GM06990 (cell line): ENCODE measurements around the gene CSF2RB.

Experiments used
- DNase-seq: peaks from one replicate; pipeline ENCODE4 v3.0.0-alpha.2; 2011; ENCODE audit not compliant: insufficient read length; ENCODE audit errors: extremely low read depth
- H3K27me3 ChIP-seq: replicated peaks from 2 replicates; pipeline ENCODE4 v1.6.0; 2011; ENCODE audit warnings: low read length; ENCODE audit not compliant: control insufficient read depth, insufficient read depth
- H3K36me3 ChIP-seq: 2 replicates; pipeline ENCODE4 v1.5.1; 2011; ENCODE audit warnings: low read length; ENCODE audit not compliant: control insufficient read depth, insufficient read depth
- H3K4me3 ChIP-seq: replicated peaks from 2 replicates; pipeline ENCODE4 v1.5.1; 2011; ENCODE audit warnings: low read depth, mild to moderate bottlenecking, control low read depth, low read length
- CTCF ChIP-seq: IDR thresholded peaks from 2 replicates; pipeline ENCODE4 v1.5.1; 2011; ENCODE audit warnings: low read length, control low read depth, mild to moderate bottlenecking, inconsistent platforms; ENCODE audit not compliant: insufficient read depth, poor library complexity, severe bottlenecking

CSF2RB gene

GRCh38 chr22:36950797-36951590 lies 37.6 kb downstream of the CSF2RB start:
- no peak for DNase-seq
- H3K36me3 ChIP-seq, result no peaks in the 10 kb centered on the region
- H3K4me3 ChIP-seq, result no peak overlapping the region
- no peak for TF ChIP-seq CTCF
- H3K27me3 ChIP-seq, result no peaks in the 10 kb centered on the region

GRCh38 chr22:36951746-36952145 lies 38.3 kb downstream of the CSF2RB start:
- no peaks in the 10 kb centered on the region for H3K36me3 ChIP-seq
- H3K27me3 ChIP-seq, result no peaks in the 10 kb centered on the region
- no peak overlapping the region for H3K4me3 ChIP-seq
- no peak for TF ChIP-seq CTCF
- DNase-seq, result no peak

GRCh38 chr22:36953239-36954080 lies 40.0 kb downstream of the CSF2RB start:
- no peak for TF ChIP-seq CTCF
- Histone ChIP-seq H3K27me3 (no peaks in the 10 kb centered on the region), H3K36me3 (no peaks in the 10 kb centered on the region), H3K4me3 (no peak overlapping the region)
- DNase-seq, result no peak

- H3K36me3 ChIP-seq, result no peaks in the 10 kb centered on the region
- peak; percentile 47 for DNase-seq
- no peak overlapping the region for H3K4me3 ChIP-seq
- TF ChIP-seq CTCF, result no peak
- H3K27me3 ChIP-seq, result no peaks in the 10 kb centered on the region
Observed at GRCh38 chr22:36954251-36955014, 41.0 kb downstream of the CSF2RB start.

GRCh38 chr22:36955691-36956090 lies 42.3 kb downstream of the CSF2RB start:
- no peak for TF ChIP-seq CTCF
- Histone ChIP-seq H3K27me3 (no peaks in the 10 kb centered on the region; the same call in 1 of the 2 replicates), H3K4me3 (no peak overlapping the region), H3K36me3 (no peaks in the 10 kb centered on the region)
- DNase-seq, result no peak
